GM23338 (cell line): ENCODE results near the gene NAA10. TPM values are rescaled to one million over a fixed set of nuclear protein-coding genes. Genes with fewer than 3 reads are reported as not detected.

ENCODE experiments used
- ATAC-seq: fragments of 200-7000 bp; cut with Tn5 transposase; 3 replicates; pipeline ENCODE4 v1.9.1; 2020
- DNase-seq: peaks from one replicate; pipeline ENCODE4 v3.0.0-alpha.2; 2015; ENCODE audit warnings: low spot score
- H2AFZ ChIP-seq: fragments of 200-600 bp; sonication (generic); 2 replicates; pipeline ENCODE4 v1.8.0; 2016; ENCODE audit warnings: antibody characterized with exemption, mild to moderate bottlenecking, moderate library complexity
- H3F3A ChIP-seq: fragments of 200-600 bp; sonication (generic); replicated peaks from 2 replicates; pipeline ENCODE4 v1.8.0; 2017; ENCODE audit warnings: antibody characterized with exemption, mixed run types, low read depth
- H3K27ac ChIP-seq: fragments of 200-600 bp; sonication (generic); 2 replicates; pipeline ENCODE4 v1.6.1; 2016; ENCODE audit warnings: low read depth
- H3K27me3 ChIP-seq: fragments of 200-600 bp; sonication (generic); 2 replicates; pipeline ENCODE4 v1.8.0; 2016; ENCODE audit warnings: mild to moderate bottlenecking, mixed run types, moderate library complexity; ENCODE audit not compliant: insufficient read depth
- H3K36me3 ChIP-seq: fragments of 200-600 bp; sonication (generic); 2 replicates; pipeline ENCODE4 v1.8.0; 2016; ENCODE audit warnings: mild to moderate bottlenecking; ENCODE audit not compliant: insufficient read depth
- H3K4me1 ChIP-seq: fragments of 200-600 bp; sonication (generic); 2 replicates; pipeline ENCODE4 v1.8.0; 2016; ENCODE audit warnings: mild to moderate bottlenecking, moderate library complexity; ENCODE audit not compliant: insufficient read depth
- H3K4me2 ChIP-seq: fragments of 200-600 bp; sonication (generic); 2 replicates; pipeline ENCODE4 v1.7.1; 2017; ENCODE audit warnings: mixed run types
- H3K4me3 ChIP-seq: fragments of 200-600 bp; sonication (generic); 2 replicates; pipeline ENCODE4 v1.6.1; 2016; ENCODE audit warnings: mixed run types
- H3K79me2 ChIP-seq: fragments of 200-600 bp; sonication (generic); replicated peaks from 2 replicates; pipeline ENCODE4 v1.8.0; 2017; ENCODE audit warnings: mild to moderate bottlenecking; ENCODE audit not compliant: insufficient read depth
- H3K9me2 ChIP-seq: fragments of 200-600 bp; sonication (generic); 2 replicates; pipeline ENCODE4 v1.8.0; 2017; ENCODE audit not compliant: insufficient read depth
- H4K20me1 ChIP-seq: fragments of 200-600 bp; sonication (generic); replicated peaks from 2 replicates; pipeline ENCODE4 v1.8.0; 2017; ENCODE audit warnings: mild to moderate bottlenecking; ENCODE audit not compliant: insufficient read depth
- H3K27ac Mint-ChIP-seq: 2 replicates; pipeline ENCODE4 v1.8.0; 2020; ENCODE audit warnings: inconsistent platforms, mild to moderate bottlenecking, moderate library complexity, mixed read lengths
- H3K27me3 Mint-ChIP-seq: 3 replicates; pipeline ENCODE4 v1.8.0; 2022; ENCODE audit warnings: low read depth, mild to moderate bottlenecking, moderate library complexity, mixed read lengths, inconsistent platforms; ENCODE audit not compliant: insufficient read depth, poor library complexity
- H3K36me3 Mint-ChIP-seq: 3 replicates; pipeline ENCODE4 v1.8.0; 2021; ENCODE audit warnings: low read depth, mild to moderate bottlenecking, inconsistent platforms, moderate library complexity, mixed read lengths
- H3K4me1 Mint-ChIP-seq: 3 replicates; pipeline ENCODE4 v1.8.0; 2020; ENCODE audit warnings: mild to moderate bottlenecking, inconsistent platforms, mixed read lengths
- H3K4me3 Mint-ChIP-seq: 3 replicates; pipeline ENCODE4 v1.8.0; 2021; ENCODE audit warnings: moderate library complexity, mild to moderate bottlenecking, inconsistent platforms, mixed read lengths
- H3K9me3 Mint-ChIP-seq: 3 replicates; pipeline ENCODE4 v1.8.0; 2020; ENCODE audit warnings: moderate library complexity, mild to moderate bottlenecking, inconsistent platforms, mixed read lengths
- CREB1 ChIP-seq: fragments of 250-450 bp; sonication (Bioruptor Pico); IDR thresholded peaks from 2 replicates; pipeline ENCODE4 v1.5.0; 2020; ENCODE audit warnings: low read depth, mild to moderate bottlenecking, moderate library complexity
- EZH2 ChIP-seq: fragments of 200-600 bp; sonication (generic); IDR thresholded peaks from one replicate; pipeline ENCODE4 v1.8.0; 2017; ENCODE audit warnings: antibody characterized with exemption, mild to moderate bottlenecking, low read depth; ENCODE audit not compliant: unreplicated experiment
- EZH2phosphoT487 ChIP-seq: fragments of 200-600 bp; sonication (generic); IDR thresholded peaks from one replicate; pipeline ENCODE4 v1.8.1; 2018; ENCODE audit warnings: antibody characterized with exemption; ENCODE audit not compliant: unreplicated experiment
- JUNB ChIP-seq: IDR thresholded peaks from one replicate; pipeline ENCODE4 v1.6.1; 2016; ENCODE audit warnings: antibody characterized with exemption; ENCODE audit not compliant: unreplicated experiment
- NANOG ChIP-seq: IDR thresholded peaks from 2 replicates; pipeline ENCODE4 v1.6.1; 2016; ENCODE audit warnings: antibody characterized with exemption, borderline replicate concordance
- POLR2AphosphoS5 ChIP-seq: IDR thresholded peaks from 2 replicates; pipeline ENCODE4 v1.6.1; 2016; ENCODE audit warnings: antibody characterized with exemption, low read depth
- STAT1 ChIP-seq: IDR thresholded peaks from one replicate; pipeline ENCODE4 v1.6.1; 2016; ENCODE audit warnings: antibody characterized with exemption; ENCODE audit not compliant: unreplicated experiment
- ZNF114 ChIP-seq: fragments of 250-450 bp; sonication (Bioruptor Pico); IDR thresholded peaks from 2 replicates; pipeline ENCODE4 v1.5.0; 2020; ENCODE audit warnings: mild to moderate bottlenecking, moderate library complexity
- ZNF331 ChIP-seq: fragments of 250-450 bp; sonication (Bioruptor Pico); IDR thresholded peaks from 2 replicates; pipeline ENCODE4 v1.5.0; 2020; ENCODE audit warnings: low read depth, mild to moderate bottlenecking, moderate library complexity
- polyA plus RNA-seq: library from polyadenylated mRNA; unstranded; fragments of >200 nt; fragmentation: Nextera tagmentation; extraction: Ambion mirVana; gene quantifications from 2 replicates; pipeline ENCODE4 v1.2.1, GENCODE V29; 2016
- total RNA-seq: library from RNA; depleted of rRNA; stranded (reverse); fragments of >200 nt; shearing (Covaris generic); gene quantifications from 2 replicates; pipeline ENCODE4 v1.2.3, GENCODE V29; 2014
- TF ChIP-seq, protein P1 (sequence below), 2 experiments: fragments of 200-600 bp in 1 of 2; sonication (generic) in 1 of 2; conservative IDR thresholded peaks; 2 replicates each; pipeline versions ENCODE4 v1.5.1 to v1.6.1; 2016 to 2017; ENCODE audit warnings: antibody characterized with exemption in 2 of 2, low read depth in 2 of 2, mild to moderate bottlenecking in 2 of 2, moderate library complexity in 1 of 2
- TF ChIP-seq, protein P2 (sequence below): IDR thresholded peaks from one replicate; pipeline ENCODE4 v1.6.1; 2018; ENCODE audit warnings: antibody characterized with exemption; ENCODE audit not compliant: unreplicated experiment
- TF ChIP-seq, protein P3 (sequence below): fragments of 250-450 bp; sonication (Bioruptor Pico); IDR thresholded peaks from 2 replicates; pipeline ENCODE4 v1.5.0; 2020; ENCODE audit warnings: mild to moderate bottlenecking, moderate library complexity
- TF ChIP-seq, protein P4 (sequence below): IDR thresholded peaks from 2 replicates; pipeline ENCODE4 v1.6.1; 2016; ENCODE audit warnings: antibody characterized with exemption

Gene NAA10
- total and polyA plus RNA-seq, 2 experiments from 2014 or later = 136 to 145 TPM

DNA sequence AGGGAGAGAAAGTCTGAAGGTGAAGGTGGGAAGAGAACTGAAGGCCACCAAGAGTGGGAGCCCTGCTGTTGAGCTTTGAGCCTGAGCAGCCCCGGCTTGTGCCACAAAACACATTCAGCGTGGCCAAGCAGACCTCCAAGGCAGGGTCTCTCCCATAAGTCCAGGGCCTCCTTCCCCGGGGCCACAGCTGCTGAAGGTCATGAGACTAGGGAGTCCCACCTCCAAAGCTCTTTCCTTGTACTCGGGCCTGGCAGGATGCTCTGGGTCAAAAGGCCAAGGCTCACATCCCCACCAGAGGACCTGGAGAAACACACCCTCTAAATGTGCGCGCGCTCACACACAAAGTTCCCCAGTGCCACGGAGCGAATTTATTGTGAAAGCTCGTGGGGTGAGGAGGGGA lies 5.3 kb downstream of the NAA10 start:
- peaks cover 16% of the 10 kb centered on the region for H3K4me1 Mint-ChIP-seq
- H3K4me1 ChIP-seq = peaks cover 10% of the 10 kb centered on the region; the same call in 1 of the 2 replicates
- H3F3A ChIP-seq = 0 out of 2 replicates have a peak, but pooled peaks cover 5% of the 10 kb centered on the region
- no peaks in the 10 kb centered on the region for H3K36me3 ChIP-seq
- no peaks in the 10 kb centered on the region for H3K9me2 ChIP-seq
- H3K4me2 ChIP-seq = no peak overlapping the region; the same call in 1 of the 2 replicates
- H3K4me3 ChIP-seq = no peak overlapping the region
- H4K20me1 ChIP-seq = no peaks in the 10 kb centered on the region; the same call in 1 of the 2 replicates
- H3K36me3 Mint-ChIP-seq = peaks cover 24% of the 10 kb centered on the region
- H3K27ac Mint-ChIP-seq = no peak overlapping the region
- H3K27me3 Mint-ChIP-seq = peaks cover 9% of the 10 kb centered on the region
- H3K27ac ChIP-seq = no peak overlapping the region
- H2AFZ ChIP-seq = no peak overlapping the region
- H3K79me2 ChIP-seq = peaks cover 12% of the 10 kb centered on the region
- ATAC-seq = no peak
- H3K27me3 ChIP-seq = no peaks in the 10 kb centered on the region
- no peaks in the 10 kb centered on the region; the same call in 2 of the 3 replicates for H3K9me3 Mint-ChIP-seq
- no peak for DNase-seq
- H3K4me3 Mint-ChIP-seq = no peak overlapping the region
- TF ChIP-seq, protein P1, sequence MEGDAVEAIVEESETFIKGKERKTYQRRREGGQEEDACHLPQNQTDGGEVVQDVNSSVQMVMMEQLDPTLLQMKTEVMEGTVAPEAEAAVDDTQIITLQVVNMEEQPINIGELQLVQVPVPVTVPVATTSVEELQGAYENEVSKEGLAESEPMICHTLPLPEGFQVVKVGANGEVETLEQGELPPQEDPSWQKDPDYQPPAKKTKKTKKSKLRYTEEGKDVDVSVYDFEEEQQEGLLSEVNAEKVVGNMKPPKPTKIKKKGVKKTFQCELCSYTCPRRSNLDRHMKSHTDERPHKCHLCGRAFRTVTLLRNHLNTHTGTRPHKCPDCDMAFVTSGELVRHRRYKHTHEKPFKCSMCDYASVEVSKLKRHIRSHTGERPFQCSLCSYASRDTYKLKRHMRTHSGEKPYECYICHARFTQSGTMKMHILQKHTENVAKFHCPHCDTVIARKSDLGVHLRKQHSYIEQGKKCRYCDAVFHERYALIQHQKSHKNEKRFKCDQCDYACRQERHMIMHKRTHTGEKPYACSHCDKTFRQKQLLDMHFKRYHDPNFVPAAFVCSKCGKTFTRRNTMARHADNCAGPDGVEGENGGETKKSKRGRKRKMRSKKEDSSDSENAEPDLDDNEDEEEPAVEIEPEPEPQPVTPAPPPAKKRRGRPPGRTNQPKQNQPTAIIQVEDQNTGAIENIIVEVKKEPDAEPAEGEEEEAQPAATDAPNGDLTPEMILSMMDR (conservative IDR thresholded peaks at IDR 0.05; ENCODE audit: low read depth in 2 of 2) = no peak
- no peak for TF ChIP-seq JUNB
- TF ChIP-seq CREB1 (CRISPR knock-in tag) = no peak
- no peak for TF ChIP-seq EZH2
- TF ChIP-seq, protein P2, sequence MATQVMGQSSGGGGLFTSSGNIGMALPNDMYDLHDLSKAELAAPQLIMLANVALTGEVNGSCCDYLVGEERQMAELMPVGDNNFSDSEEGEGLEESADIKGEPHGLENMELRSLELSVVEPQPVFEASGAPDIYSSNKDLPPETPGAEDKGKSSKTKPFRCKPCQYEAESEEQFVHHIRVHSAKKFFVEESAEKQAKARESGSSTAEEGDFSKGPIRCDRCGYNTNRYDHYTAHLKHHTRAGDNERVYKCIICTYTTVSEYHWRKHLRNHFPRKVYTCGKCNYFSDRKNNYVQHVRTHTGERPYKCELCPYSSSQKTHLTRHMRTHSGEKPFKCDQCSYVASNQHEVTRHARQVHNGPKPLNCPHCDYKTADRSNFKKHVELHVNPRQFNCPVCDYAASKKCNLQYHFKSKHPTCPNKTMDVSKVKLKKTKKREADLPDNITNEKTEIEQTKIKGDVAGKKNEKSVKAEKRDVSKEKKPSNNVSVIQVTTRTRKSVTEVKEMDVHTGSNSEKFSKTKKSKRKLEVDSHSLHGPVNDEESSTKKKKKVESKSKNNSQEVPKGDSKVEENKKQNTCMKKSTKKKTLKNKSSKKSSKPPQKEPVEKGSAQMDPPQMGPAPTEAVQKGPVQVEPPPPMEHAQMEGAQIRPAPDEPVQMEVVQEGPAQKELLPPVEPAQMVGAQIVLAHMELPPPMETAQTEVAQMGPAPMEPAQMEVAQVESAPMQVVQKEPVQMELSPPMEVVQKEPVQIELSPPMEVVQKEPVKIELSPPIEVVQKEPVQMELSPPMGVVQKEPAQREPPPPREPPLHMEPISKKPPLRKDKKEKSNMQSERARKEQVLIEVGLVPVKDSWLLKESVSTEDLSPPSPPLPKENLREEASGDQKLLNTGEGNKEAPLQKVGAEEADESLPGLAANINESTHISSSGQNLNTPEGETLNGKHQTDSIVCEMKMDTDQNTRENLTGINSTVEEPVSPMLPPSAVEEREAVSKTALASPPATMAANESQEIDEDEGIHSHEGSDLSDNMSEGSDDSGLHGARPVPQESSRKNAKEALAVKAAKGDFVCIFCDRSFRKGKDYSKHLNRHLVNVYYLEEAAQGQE = no peak
- no peak for TF ChIP-seq EZH2phosphoT487
- TF ChIP-seq ZNF331 (CRISPR knock-in tag) = no peak
- no peak for TF ChIP-seq STAT1
- TF ChIP-seq, protein P3, sequence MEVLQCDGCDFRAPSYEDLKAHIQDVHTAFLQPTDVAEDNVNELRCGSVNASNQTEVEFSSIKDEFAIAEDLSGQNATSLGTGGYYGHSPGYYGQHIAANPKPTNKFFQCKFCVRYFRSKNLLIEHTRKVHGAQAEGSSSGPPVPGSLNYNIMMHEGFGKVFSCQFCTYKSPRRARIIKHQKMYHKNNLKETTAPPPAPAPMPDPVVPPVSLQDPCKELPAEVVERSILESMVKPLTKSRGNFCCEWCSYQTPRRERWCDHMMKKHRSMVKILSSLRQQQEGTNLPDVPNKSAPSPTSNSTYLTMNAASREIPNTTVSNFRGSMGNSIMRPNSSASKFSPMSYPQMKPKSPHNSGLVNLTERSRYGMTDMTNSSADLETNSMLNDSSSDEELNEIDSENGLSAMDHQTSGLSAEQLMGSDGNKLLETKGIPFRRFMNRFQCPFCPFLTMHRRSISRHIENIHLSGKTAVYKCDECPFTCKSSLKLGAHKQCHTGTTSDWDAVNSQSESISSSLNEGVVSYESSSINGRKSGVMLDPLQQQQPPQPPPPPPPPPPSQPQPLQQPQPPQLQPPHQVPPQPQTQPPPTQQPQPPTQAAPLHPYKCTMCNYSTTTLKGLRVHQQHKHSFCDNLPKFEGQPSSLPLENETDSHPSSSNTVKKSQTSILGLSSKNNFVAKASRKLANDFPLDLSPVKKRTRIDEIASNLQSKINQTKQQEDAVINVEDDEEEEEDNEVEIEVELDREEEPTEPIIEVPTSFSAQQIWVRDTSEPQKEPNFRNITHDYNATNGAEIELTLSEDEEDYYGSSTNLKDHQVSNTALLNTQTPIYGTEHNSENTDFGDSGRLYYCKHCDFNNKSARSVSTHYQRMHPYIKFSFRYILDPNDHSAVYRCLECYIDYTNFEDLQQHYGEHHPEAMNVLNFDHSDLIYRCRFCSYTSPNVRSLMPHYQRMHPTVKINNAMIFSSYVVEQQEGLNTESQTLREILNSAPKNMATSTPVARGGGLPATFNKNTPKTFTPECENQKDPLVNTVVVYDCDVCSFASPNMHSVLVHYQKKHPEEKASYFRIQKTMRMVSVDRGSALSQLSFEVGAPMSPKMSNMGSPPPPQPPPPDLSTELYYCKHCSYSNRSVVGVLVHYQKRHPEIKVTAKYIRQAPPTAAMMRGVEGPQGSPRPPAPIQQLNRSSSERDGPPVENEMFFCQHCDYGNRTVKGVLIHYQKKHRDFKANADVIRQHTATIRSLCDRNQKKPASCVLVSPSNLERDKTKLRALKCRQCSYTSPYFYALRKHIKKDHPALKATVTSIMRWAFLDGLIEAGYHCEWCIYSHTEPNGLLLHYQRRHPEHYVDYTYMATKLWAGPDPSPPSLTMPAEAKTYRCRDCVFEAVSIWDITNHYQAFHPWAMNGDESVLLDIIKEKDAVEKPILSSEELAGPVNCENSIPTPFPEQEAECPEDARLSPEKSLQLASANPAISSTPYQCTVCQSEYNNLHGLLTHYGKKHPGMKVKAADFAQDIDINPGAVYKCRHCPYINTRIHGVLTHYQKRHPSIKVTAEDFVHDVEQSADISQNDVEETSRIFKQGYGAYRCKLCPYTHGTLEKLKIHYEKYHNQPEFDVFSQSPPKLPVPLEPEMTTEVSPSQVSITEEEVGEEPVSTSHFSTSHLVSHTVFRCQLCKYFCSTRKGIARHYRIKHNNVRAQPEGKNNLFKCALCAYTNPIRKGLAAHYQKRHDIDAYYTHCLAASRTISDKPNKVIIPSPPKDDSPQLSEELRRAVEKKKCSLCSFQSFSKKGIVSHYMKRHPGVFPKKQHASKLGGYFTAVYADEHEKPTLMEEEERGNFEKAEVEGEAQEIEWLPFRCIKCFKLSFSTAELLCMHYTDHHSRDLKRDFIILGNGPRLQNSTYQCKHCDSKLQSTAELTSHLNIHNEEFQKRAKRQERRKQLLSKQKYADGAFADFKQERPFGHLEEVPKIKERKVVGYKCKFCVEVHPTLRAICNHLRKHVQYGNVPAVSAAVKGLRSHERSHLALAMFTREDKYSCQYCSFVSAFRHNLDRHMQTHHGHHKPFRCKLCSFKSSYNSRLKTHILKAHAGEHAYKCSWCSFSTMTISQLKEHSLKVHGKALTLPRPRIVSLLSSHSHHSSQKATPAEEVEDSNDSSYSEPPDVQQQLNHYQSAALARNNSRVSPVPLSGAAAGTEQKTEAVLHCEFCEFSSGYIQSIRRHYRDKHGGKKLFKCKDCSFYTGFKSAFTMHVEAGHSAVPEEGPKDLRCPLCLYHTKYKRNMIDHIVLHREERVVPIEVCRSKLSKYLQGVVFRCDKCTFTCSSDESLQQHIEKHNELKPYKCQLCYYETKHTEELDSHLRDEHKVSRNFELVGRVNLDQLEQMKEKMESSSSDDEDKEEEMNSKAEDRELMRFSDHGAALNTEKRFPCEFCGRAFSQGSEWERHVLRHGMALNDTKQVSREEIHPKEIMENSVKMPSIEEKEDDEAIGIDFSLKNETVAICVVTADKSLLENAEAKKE (CRISPR knock-in tag) = no peak
- TF ChIP-seq ZNF114 (CRISPR knock-in tag) = no peak
- TF ChIP-seq, protein P4, sequence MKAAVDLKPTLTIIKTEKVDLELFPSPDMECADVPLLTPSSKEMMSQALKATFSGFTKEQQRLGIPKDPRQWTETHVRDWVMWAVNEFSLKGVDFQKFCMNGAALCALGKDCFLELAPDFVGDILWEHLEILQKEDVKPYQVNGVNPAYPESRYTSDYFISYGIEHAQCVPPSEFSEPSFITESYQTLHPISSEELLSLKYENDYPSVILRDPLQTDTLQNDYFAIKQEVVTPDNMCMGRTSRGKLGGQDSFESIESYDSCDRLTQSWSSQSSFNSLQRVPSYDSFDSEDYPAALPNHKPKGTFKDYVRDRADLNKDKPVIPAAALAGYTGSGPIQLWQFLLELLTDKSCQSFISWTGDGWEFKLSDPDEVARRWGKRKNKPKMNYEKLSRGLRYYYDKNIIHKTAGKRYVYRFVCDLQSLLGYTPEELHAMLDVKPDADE = no peak
- TF ChIP-seq POLR2AphosphoS5 = no peak
- no peak for TF ChIP-seq NANOG
